MM.1S (cell line): ENCODE results near the gene NCOA3.

Experiments used
- EZH2 ChIP-seq: fragments of 300-600 bp; sonication (generic); optimal IDR thresholded peaks from 2 replicates; pipeline ENCODE3; 2017; ENCODE audit warnings: low read depth, mild to moderate bottlenecking, antibody characterized with exemption, low read length, mixed read lengths
- TF ChIP-seq, protein P1 (sequence below): fragments of 300-600 bp; sonication (generic); IDR thresholded peaks from 2 replicates; pipeline ENCODE4 v1.5.1; 2016; ENCODE audit warnings: antibody characterized with exemption, low read length, mixed read lengths

DNA sequence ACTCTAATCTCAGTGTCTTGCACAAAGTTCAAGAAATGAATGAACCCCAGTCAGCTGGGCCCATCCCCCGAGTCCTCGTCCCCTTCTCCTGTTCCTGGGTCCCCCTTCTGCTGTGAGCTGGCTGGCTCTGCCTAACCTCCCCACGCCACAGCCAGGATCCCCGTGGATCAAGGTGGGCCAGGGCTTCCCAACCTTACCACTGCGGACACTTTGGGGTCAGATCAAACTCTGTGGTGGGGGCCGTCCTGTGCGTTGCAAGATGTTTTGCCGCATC, 167.4 kb downstream of the NCOA3 start:
- no peak for TF ChIP-seq EZH2
- TF ChIP-seq, protein P1, sequence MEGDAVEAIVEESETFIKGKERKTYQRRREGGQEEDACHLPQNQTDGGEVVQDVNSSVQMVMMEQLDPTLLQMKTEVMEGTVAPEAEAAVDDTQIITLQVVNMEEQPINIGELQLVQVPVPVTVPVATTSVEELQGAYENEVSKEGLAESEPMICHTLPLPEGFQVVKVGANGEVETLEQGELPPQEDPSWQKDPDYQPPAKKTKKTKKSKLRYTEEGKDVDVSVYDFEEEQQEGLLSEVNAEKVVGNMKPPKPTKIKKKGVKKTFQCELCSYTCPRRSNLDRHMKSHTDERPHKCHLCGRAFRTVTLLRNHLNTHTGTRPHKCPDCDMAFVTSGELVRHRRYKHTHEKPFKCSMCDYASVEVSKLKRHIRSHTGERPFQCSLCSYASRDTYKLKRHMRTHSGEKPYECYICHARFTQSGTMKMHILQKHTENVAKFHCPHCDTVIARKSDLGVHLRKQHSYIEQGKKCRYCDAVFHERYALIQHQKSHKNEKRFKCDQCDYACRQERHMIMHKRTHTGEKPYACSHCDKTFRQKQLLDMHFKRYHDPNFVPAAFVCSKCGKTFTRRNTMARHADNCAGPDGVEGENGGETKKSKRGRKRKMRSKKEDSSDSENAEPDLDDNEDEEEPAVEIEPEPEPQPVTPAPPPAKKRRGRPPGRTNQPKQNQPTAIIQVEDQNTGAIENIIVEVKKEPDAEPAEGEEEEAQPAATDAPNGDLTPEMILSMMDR = no peak
